ENCODE data around the gene TTC33. TPM values are rescaled to one million over a fixed set of nuclear protein-coding genes. Genes with fewer than 3 reads are reported as not detected.
"Not testable (repeated sequence)": the region's sequence is repeated elsewhere in the genome, so short reads cannot be mapped to it uniquely, and the experiment has no call there.

The TTC33 gene
- total RNA-seq, 4 donors from 2014 or later, result 5.0 to 12.6 (median 7.0) TPM

DNA sequence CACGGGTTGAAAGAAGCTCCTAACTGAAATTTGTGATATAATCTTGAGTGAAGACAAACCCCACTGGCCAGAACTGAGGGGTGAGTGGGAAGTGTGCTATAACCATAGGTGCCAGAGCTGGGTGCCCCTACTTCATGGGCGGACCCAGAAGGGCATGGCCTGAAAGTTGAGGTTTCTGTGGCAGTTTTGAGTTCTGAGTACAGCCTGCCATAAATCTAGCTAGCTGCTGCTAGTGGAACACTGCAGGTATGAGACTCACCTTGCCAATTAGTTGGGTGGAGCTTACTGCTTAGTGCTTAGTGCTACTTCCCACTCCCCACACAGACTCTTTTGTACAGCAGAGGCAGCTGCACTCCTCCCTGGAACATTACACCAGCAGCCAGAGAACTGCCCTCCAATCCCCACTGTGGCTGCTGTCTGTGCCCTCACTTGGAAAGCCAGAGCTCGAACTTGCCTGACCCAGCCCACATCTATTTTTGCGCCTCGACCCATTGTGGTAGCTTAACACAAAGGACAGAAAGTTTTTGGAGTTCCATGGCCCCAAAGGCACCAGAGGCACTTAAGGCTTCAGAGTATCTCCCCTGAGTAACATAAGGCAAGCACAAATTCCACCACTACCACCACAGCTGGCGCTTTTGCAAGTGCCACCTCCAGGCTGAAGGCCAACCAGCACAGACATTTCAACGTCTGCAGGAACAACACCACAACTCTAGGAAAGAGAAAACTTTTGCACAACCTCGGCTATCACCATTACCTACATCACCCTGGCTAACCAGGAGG lies 103.1 kb downstream of the TTC33 start:
- H3K27ac ChIP-seq, result no peak overlapping the region
- TF ChIP-seq, protein P1, sequence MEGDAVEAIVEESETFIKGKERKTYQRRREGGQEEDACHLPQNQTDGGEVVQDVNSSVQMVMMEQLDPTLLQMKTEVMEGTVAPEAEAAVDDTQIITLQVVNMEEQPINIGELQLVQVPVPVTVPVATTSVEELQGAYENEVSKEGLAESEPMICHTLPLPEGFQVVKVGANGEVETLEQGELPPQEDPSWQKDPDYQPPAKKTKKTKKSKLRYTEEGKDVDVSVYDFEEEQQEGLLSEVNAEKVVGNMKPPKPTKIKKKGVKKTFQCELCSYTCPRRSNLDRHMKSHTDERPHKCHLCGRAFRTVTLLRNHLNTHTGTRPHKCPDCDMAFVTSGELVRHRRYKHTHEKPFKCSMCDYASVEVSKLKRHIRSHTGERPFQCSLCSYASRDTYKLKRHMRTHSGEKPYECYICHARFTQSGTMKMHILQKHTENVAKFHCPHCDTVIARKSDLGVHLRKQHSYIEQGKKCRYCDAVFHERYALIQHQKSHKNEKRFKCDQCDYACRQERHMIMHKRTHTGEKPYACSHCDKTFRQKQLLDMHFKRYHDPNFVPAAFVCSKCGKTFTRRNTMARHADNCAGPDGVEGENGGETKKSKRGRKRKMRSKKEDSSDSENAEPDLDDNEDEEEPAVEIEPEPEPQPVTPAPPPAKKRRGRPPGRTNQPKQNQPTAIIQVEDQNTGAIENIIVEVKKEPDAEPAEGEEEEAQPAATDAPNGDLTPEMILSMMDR (IDR thresholded peaks at IDR 0.05), result no peak
- no peak for TF ChIP-seq POLR2A (IDR thresholded peaks at IDR 0.05)
- WGBS, 2 donors, result 55 to 89% methylated on average over 4 to 5 of the region's 8 CpGs
- no peaks in the 10 kb centered on the region for H3K9me3 ChIP-seq
- intact Hi-C loops (cut with DNase I), result no loop called here
- DNase-seq, result no peak
- H3K27me3 ChIP-seq, result no peaks in the 10 kb centered on the region
- no peak overlapping the region for H3K4me3 ChIP-seq
- no peaks in the 10 kb centered on the region for H3K36me3 ChIP-seq
- H3K4me1 ChIP-seq, result no peaks in the 10 kb centered on the region

DNA sequence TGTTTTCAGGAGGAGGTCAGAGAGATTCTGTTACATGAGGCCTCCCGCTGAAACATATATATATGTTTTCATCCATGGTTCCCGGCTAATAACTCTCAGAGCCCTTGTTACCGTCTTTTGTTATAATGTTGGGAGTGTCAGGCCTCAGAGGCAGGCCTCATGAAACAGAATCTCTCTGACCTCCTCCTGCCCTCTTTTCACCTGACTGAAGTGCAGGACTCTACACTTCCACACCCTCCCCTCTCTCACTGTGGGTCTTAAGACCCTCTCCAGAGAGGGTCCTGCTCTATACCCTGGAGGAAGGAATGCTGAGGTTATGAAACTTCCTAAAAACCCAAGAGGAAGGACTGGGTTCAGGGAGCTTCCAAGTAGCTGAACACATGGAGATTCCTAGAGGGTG lies 104.6 kb downstream of the TTC33 start:
- DNase-seq, result no peak
- TF ChIP-seq POLR2A (IDR thresholded peaks at IDR 0.05), result no peak
- TF ChIP-seq, protein P1 (IDR thresholded peaks at IDR 0.05), result no peak
- no peaks in the 10 kb centered on the region for H3K27me3 ChIP-seq
- H3K27ac ChIP-seq, result no peak overlapping the region
- no peaks in the 10 kb centered on the region for H3K4me1 ChIP-seq
- no peak overlapping the region for H3K4me3 ChIP-seq
- no peaks in the 10 kb centered on the region for H3K9me3 ChIP-seq
- intact Hi-C loops (cut with DNase I), result no loop called here
- no peaks in the 10 kb centered on the region for H3K36me3 ChIP-seq
- WGBS, 2 donors, result 94 to 96% methylated on average over 3 of the region's 3 CpGs

GRCh38 chr5:40649463-40650030 lies 106.2 kb downstream of the TTC33 start:
- H3K4me3 ChIP-seq, result no peak overlapping the region
- TF ChIP-seq, protein P1 (IDR thresholded peaks at IDR 0.05), result no peak
- TF ChIP-seq POLR2A (IDR thresholded peaks at IDR 0.05), result no peak
- no peaks in the 10 kb centered on the region for H3K36me3 ChIP-seq
- WGBS, 2 donors, result 68 to 76% methylated on average over 4 of the region's 4 CpGs
- no peaks in the 10 kb centered on the region for H3K9me3 ChIP-seq
- no peaks in the 10 kb centered on the region for H3K4me1 ChIP-seq
- DNase-seq, result no peak
- no peaks in the 10 kb centered on the region for H3K27me3 ChIP-seq
- H3K27ac ChIP-seq, result no peak overlapping the region
- intact Hi-C loops (cut with DNase I), result no loop called here

- 78 to 83% methylated on average over 1 of the region's 1 CpG for WGBS, 2 donors
- no peak overlapping the region for H3K4me3 ChIP-seq
- H3K9me3 ChIP-seq, result no peaks in the 10 kb centered on the region
- H3K36me3 ChIP-seq, result no peaks in the 10 kb centered on the region
- TF ChIP-seq, protein P1 (IDR thresholded peaks at IDR 0.05), result no peak
- no peak for TF ChIP-seq POLR2A (IDR thresholded peaks at IDR 0.05)
- intact Hi-C loops (cut with DNase I), result no loop called here
- no peaks in the 10 kb centered on the region for H3K27me3 ChIP-seq
- H3K4me1 ChIP-seq, result no peaks in the 10 kb centered on the region
- no peak overlapping the region for H3K27ac ChIP-seq
- no peak for DNase-seq
Observed at GRCh38 chr5:40648150-40648549, 107.6 kb downstream of the TTC33 start.

DNA sequence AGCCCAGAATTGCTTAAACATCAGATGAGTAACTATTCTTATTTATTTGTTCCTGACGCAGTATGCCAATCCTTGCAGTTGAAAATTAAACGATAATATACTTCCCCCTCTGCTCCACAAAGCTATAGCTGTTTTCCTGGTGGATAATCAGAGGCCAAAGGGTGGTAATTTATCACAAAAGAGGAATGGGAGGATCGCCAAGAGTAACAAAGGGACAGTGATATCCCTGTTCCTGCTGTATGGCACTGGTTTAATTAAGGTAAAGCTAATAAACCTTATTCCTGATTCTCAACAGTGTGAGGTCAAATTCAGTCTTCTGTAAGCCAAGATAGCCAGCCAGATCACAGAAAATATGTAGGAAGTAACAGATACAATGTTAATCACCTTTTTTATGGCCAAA lies 109.5 kb downstream of the TTC33 start:
- Histone ChIP-seq H3K36me3 (no peaks in the 10 kb centered on the region), H3K9me3 (no peaks in the 10 kb centered on the region), H3K4me1 (no peaks in the 10 kb centered on the region), H3K27ac (no peak overlapping the region), H3K4me3 (no peak overlapping the region), H3K27me3 (no peaks in the 10 kb centered on the region)
- intact Hi-C loops (cut with DNase I), result no loop called here
- 59 to 69% methylated on average over 3 of the region's 3 CpGs for WGBS, 2 donors
- TF ChIP-seq, protein P1 (IDR thresholded peaks at IDR 0.05), result no peak
- TF ChIP-seq POLR2A (IDR thresholded peaks at IDR 0.05), result no peak
- DNase-seq, result no peak

GRCh38 chr5:40639531-40639930 lies 116.2 kb downstream of the TTC33 start:
- intact Hi-C loops (cut with DNase I); H3K4me3 ChIP-seq; H3K9me3 ChIP-seq; H3K27ac ChIP-seq; DNase-seq; H3K4me1 ChIP-seq; H3K36me3 ChIP-seq; H3K27me3 ChIP-seq: not testable (repeated sequence)
- WGBS, 2 donors, result 85 to 100% methylated on average over 1 of the region's 1 CpG
